Subcutaneous adipose tissue (tissue), 4 donors: ENCODE measurements around the gene CALHM3. TPM values are rescaled to one million over a fixed set of nuclear protein-coding genes. Genes with fewer than 3 reads are reported as not detected.

Experiments
- CTCF ChIP-seq: fragments of 450-650 bp; IDR thresholded peaks from one replicate; pipeline ENCODE4 v1.5.1; 2016; ENCODE audit warnings: low read depth, mild to moderate bottlenecking, control low read depth, antibody characterized with exemption, moderate library complexity
- total RNA-seq, 4 donors: library from RNA; depleted of rRNA; stranded (reverse); fragments of >200 nt; gene quantifications; one replicate each; pipeline ENCODE4 v1.1.0, GENCODE V29; 2016

The CALHM3 gene
- total RNA-seq, 4 donors from 2014 or later: not detected

GRCh38 chr10:103449208-103450144, 29.6 kb downstream of the CALHM3 start:
- TF ChIP-seq CTCF: no peak

- no peak for TF ChIP-seq CTCF
Measured at GRCh38 chr10:103448746-103449145, 30.3 kb downstream of the CALHM3 start.

GRCh38 chr10:103447187-103447586, 31.9 kb downstream of the CALHM3 start:
- TF ChIP-seq CTCF: no peak

GRCh38 chr10:103445767-103446567, 33.1 kb downstream of the CALHM3 start:
- TF ChIP-seq CTCF: no peak

- TF ChIP-seq CTCF: no peak
Measured at GRCh38 chr10:103445366-103445765, 33.7 kb downstream of the CALHM3 start.

GRCh38 chr10:103444478-103444877, 34.6 kb downstream of the CALHM3 start:
- TF ChIP-seq CTCF: no peak

- TF ChIP-seq CTCF: no peak
Measured at GRCh38 chr10:103443475-103444185, 35.4 kb downstream of the CALHM3 start.
